GM12875 (cell line): ENCODE data around the gene PLEKHN1.
"Not testable (repeated sequence)": the region's sequence is repeated elsewhere in the genome, so short reads cannot be mapped to it uniquely, and the experiment has no call there.

Experiments used
- H3K4me3 ChIP-seq: one replicate; pipeline ENCODE4 v1.5.1; 2011; ENCODE audit warnings: low read depth, low read length, control low read depth
- CTCF ChIP-seq: IDR thresholded peaks from 2 replicates; pipeline ENCODE4 v1.5.1; 2011; ENCODE audit warnings: low read depth, mild to moderate bottlenecking, control low read depth, inconsistent platforms, low read length, moderate library complexity, borderline replicate concordance; ENCODE audit not compliant: insufficient read depth

PLEKHN1 gene

GRCh38 chr1:985126-985525 lies 18.8 kb downstream of the PLEKHN1 start:
- no peak for TF ChIP-seq CTCF
- no peak overlapping the region for H3K4me3 ChIP-seq

- H3K4me3 ChIP-seq, result not testable (repeated sequence)
These were observed 21.8 kb downstream of the PLEKHN1 start for GRCh38 chr1:988061-988460.

GRCh38 chr1:991275-991674 lies 25.0 kb downstream of the PLEKHN1 start:
- H3K4me3 ChIP-seq, result not testable (repeated sequence)

- TF ChIP-seq CTCF, result no peak
- H3K4me3 ChIP-seq, result no peak overlapping the region
These were observed 25.6 kb downstream of the PLEKHN1 start for GRCh38 chr1:991895-992294.

GRCh38 chr1:992362-992761 lies 26.1 kb downstream of the PLEKHN1 start:
- no peak overlapping the region for H3K4me3 ChIP-seq
- no peak for TF ChIP-seq CTCF

GRCh38 chr1:993379-993995 lies 27.2 kb downstream of the PLEKHN1 start:
- no peak for TF ChIP-seq CTCF
- H3K4me3 ChIP-seq, result no peak overlapping the region

- H3K4me3 ChIP-seq, result not testable (repeated sequence)
These were observed 28.3 kb downstream of the PLEKHN1 start for GRCh38 chr1:994546-994945.

- no peak for TF ChIP-seq CTCF
- no peak overlapping the region for H3K4me3 ChIP-seq
These were observed 29.7 kb downstream of the PLEKHN1 start for GRCh38 chr1:995665-996633.
